HG03469 (cell line): ENCODE data around the gene PTPRM.

Experiments used
- ATAC-seq: cut with Tn5 transposase; IDR thresholded peaks from one replicate; pipeline ENCODE4 v1.9.1; 2021; ENCODE audit warnings: mild to moderate bottlenecking, moderate library complexity, moderate number of reproducible peaks; ENCODE audit not compliant: unreplicated experiment

PTPRM gene

DNA sequence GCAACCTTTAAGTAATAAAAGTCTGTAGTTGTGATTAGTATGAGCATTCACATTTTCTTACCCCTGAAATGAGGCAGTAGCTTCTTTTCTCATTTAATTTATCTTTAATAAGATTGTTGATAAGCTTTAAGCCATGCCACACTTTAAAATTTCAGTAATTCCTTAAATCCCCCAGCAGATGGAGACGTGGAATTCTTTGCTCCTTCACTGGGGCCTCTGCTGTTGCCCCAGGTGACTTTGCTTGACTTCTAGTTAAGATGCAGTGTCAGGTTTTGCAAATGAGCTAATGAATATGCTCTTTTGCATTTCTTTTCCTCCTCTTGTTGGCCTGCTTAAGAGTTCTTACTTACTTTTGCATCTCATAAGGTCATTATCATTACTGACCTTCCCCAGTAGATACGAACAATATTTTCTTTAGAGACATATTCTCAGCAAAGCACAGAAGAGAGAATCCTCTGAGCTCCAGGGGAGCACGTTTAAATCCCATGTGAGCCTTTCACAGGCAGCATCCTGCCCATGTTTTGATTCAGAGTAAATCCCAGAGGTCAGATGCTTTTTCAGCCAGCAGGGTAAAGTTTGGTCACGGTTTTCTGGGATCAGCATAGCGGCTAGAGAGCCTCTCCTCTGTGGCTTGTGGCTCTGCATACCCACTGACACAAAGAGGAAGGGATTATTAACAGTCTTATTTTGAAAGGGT, 222.9 kb downstream of the PTPRM start:
- ATAC-seq, result no peak

DNA sequence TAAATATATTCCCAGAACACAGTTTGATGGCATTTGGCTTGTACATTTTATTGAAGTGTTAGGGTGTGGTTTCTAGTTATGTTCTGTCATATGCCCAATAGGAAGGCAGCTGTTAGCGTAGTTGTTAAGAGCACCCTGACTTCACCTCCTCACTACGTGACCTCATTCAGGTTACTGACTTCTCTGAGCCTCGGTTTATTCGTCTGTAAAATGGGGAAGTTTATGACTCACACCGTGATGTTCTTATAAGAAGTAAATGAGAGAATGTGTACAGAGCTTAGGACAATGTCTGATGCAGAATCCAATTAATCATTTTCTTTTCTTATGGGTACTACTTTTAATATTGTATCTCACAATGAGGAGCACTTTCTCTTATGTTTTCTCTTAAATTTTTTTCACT, 226.0 kb downstream of the PTPRM start:
- ATAC-seq, result no peak

- no peak for ATAC-seq
Observed at GRCh38 chr18:7803956-7804469, 236.9 kb downstream of the PTPRM start.

DNA sequence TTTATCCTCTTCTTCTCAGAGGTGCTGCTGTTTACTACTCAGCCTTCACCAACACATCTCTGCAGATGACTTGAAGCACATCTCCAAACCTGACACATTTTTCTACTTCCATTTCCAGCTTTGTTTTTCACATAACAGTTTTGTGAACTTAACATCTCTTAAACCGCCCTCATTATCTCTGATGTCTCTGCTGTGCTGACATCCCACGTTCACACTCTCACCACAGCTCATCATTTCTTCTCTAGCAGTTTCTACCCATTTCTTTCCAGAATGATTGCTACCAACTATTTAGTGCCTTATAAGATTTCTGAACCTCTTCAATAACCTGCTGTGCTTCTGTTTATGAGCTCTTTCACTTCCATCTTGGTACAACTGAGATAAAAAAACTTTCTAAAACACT, 238.0 kb downstream of the PTPRM start:
- no peak for ATAC-seq

DNA sequence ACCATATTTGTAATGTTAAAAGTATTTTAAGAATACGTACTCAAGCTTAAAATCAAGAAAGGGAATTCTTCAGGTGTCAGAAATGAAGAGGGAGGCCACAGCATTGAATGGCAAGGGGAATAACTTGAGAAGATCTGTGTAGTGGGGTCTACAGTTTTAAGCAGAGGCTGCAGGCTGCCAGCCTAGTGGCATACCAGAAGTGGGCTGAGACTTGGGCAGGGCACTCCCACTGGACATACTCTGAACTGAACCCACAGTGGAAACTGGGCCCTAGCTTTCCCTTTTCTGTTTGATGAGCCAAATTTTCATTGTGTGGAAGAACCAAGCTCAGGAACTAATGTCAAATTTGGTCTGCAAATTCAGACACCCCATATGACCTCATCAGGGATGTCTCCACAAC, 238.8 kb downstream of the PTPRM start:
- no peak for ATAC-seq

DNA sequence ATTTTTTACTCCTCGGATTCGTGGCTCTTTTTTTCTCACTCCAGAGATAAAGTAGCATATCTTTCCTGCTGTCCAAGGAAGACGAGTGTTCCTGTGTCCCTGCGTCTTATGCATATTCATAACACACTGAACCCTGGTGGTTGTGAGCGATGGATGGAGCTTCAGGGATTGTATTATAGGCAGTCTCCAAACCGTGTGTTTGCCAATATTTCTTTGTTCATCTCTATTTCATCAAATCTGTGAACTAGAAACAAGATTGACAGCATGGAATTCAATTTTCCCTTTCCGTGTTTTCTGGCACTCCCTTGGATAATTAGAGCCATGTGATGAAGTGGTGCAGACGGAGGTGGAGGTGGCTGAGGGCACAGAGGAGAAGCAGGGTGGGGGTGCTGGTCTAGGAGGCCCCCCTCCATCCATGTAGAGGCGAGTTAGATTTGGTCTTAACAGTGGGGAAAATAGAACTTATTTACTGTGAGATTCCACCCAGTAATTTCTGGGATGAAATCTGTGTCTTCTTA, 240.9 kb downstream of the PTPRM start:
- no peak for ATAC-seq

GRCh38 chr18:7808992-7809391, 241.9 kb downstream of the PTPRM start:
- no peak for ATAC-seq

GRCh38 chr18:7809455-7809854, 242.3 kb downstream of the PTPRM start:
- ATAC-seq, result no peak

DNA sequence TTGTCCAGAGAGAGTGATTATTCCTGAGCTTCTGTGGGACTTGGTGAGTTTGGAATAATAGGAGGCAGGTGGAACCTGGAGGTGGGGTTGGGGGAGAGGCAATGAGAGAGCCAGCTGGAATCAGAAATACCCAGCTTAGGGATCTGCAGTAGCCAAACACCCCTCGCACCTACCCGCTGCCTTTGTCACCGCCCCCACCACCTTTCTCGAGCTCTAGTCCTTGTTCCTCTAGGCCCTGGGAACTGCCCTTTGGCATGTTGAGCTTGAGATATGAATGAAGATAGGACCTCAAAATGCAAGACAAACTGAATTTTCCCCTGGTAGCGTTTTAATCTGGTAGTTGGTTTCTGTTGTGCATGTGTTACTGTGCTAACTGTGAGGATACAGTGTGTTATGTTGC, 242.9 kb downstream of the PTPRM start:
- ATAC-seq, result no peak

- no peak for ATAC-seq
Observed at GRCh38 chr18:7812431-7813063, 245.4 kb downstream of the PTPRM start.

DNA sequence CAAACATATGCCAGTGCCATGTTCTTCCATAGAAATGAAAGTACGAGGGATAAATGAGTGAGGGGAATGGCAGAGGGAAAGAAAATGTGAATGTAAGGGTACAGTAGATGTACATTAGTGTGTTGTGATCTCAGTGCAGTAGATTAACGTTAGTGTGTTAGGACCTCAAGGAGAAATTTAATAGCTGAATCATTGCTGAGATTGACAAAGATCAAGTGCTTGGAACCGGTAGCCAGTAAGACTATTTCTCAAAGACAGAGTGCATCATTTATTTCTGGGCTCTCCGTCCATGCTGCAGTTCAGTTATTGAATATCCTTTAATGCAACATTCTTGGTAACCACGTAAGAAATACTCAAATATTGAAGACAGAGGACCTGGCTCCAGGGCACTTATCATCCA, 246.0 kb downstream of the PTPRM start:
- no peak for ATAC-seq

DNA sequence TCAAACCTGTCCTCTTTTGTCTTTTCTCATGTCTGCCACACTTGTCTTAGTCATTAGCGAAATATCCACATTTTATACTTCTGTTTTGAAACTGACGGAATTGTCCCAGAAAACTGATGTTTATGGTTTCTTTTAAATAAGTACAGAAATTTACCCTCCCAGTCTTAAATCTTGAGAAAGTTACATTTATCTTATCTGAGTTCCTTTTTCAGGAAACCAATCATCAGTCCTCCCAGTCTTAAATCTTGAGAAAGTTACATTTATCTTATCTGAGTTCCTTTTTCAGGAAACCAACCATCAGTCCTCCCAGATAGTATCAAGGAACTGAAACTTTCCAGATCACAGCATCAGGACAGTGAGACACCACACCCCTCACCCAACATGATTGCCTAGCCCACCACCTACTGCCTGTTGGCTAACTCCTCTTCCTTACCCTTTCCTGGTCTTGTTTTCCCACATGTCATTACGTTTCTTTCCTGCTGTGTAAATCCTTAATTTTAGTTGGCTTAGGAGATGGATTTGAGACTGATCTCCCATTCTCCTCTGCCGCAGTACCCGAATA, 247.7 kb downstream of the PTPRM start:
- no peak for ATAC-seq

- no peak for ATAC-seq
Observed at GRCh38 chr18:7815787-7816186, 248.7 kb downstream of the PTPRM start.

GRCh38 chr18:7817575-7818230, 250.6 kb downstream of the PTPRM start:
- no peak for ATAC-seq

DNA sequence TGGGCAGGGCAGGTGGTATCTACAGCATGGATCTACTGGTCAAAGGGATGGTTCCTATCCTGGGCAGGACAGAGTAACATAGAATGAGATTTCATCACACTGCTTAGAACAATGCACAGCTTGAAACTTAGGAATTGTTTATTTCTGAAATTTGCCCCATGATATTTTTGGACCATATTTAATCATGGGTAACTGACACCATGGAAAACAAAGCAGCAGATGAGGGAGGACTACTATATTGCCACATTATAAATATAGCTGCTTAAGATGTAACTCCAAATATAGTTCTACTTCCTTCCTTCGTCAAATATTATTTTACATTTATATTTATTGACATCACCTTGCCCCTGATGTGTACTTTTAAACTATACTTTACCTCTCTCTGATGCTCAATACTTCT, 254.7 kb downstream of the PTPRM start:
- ATAC-seq, result no peak

DNA sequence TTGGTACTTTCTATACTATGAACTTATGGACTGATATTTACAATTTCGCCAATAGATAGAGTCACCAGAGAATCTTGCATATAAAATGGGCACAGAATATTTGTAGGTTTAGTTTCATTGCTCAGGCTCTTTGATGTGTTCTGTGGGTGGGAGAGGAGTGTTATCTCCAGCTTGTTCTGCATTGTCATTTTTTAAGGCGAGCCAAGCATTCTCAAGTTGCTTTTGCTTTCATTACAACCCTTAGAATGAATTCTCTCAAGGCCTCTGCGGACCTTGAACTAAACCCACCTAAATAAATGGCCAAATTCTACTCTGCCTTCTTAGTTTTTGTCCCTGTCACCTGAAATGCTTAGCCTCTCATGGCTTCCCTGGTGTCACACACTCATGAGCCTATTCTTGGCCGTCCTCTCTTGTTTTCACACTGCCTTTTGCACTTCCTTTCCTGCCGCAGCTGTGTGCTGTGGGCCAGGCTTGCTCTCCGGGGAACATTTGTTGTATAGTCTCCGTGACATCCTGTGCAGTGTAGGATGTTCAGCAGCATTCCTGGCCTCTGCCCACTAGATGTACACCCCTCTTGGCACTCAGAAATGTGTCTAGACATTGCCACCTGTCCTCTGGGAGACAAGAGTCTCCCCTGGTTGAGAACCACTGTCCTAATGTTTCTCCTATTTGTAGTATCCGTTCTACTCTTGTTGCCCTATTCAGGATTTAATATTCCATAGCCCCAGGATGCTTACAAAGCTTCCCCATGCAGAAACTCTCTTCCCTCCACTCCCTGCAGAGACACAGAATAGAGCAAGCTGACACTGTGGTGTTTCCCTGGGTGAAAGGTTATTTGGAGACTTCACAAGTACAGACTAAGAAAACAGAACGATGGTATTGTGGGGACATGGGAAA, 255.6 kb downstream of the PTPRM start:
- ATAC-seq, result no peak

DNA sequence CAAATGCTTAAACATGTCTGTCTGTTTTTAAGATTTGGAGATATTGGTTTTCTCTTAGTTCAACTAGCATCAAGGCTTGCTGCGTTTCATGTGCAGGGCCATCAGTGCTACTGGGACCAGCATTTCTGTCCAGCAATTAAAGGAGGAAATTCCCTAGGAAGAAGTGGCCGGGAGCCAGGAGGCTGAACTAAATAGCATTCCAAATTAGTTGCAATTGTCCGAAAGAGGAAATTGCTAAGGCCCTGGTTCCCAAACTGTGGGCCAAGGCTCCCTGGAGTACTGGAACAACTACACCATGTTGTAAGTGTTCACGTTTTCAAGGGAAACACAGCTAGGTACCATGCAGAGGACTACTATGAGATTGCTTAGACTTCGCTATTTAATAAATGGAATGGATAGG, 257.9 kb downstream of the PTPRM start:
- ATAC-seq, result no peak

DNA sequence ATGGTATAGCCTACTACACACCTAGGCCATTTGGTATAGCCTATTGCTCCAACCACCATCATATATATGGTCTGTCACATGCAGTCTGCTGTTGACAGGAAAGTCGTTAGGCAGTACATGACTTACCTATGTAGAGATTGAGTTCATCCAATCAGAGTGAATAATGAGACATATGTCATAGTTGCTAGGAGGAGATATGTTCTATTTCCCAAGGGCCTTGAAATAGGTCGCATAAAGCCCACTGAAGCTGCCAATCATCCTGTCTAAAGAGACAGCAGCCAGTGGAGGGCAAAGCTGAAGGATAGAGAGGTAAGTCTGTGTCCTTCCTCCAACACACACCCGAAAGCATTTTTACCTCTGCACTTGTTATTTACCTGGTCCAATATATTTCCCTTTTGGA, 263.4 kb downstream of the PTPRM start:
- ATAC-seq, result no peak

DNA sequence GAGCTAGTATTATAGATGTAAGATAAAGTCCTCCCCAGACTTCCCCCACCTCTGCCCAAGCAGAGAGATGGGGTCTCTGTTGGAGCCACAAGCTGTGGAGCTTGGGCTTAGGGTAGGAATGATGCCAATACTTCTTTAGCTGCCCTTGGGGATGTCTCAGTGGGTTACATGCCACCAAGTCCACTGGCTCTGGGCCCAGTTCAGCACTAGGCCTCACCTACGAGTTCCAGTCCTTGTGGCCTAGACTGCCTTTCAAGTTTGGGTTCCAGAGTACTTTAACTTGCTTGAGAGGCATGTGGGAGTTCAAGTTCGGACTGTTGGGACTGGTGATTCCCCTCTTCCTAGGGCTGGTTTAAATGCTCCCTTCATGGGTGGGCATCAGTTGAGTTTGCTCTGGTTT, 272.4 kb downstream of the PTPRM start:
- no peak for ATAC-seq

DNA sequence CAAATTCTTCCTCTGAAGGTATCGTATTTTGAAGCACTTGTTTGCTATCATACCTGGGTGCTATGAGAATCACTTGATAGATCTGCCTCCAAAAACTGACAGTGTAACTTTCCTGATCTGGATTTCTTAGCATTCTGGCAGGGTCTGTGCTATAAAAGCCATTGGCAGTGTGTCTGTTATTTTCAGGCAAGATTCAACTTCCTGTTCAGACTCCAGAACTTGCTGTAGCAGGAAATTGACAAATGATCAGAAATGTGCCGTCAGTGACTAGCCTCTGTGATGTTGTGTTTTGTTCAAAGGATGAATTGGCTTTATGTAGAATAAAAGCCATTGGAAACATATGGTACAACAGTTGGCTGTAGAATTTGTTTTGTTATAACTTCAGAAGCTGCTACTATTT, 273.3 kb downstream of the PTPRM start:
- ATAC-seq, result no peak

DNA sequence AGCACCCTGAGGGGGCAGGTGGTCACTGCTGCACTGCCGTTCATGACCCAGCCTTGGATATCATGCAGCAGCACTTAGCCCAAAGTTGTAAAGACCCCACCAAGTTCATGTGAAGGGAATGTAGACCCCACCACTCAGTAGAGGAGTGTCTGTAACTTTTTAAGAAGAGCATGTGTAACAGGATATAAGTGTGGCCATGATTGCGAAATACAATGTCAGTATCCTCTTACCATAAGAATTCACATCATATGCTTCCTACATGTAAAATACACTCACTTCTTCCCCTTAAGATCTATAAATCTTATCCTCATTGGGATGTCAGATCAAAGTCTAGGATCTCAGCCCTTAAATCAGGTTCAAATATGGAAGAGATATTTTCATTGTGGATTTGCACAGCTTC, 276.9 kb downstream of the PTPRM start:
- no peak for ATAC-seq
